Hematopoietic multipotent progenitor cell treated with erythropoietin and hydrocortisone succinate and interleukin-3 and kit ligand, for 8 days (in vitro differentiated cells): ENCODE data around the gene METTL23.
"Not testable (repeated sequence)": the region's sequence is repeated elsewhere in the genome, so short reads cannot be mapped to it uniquely, and the experiment has no call there.

Experiments
- DNase-seq: peaks from one replicate; pipeline ENCODE4 v3.0.0-alpha.2; 2015

The METTL23 gene

GRCh38 chr17:76695059-76695831 lies 31.4 kb upstream of the METTL23 start:
- DNase-seq: no peak

GRCh38 chr17:76696763-76697701 lies 29.6 kb upstream of the METTL23 start:
- DNase-seq: no peak

GRCh38 chr17:76697702-76698465 lies 28.8 kb upstream of the METTL23 start:
- peak; percentile 15 for DNase-seq

DNA sequence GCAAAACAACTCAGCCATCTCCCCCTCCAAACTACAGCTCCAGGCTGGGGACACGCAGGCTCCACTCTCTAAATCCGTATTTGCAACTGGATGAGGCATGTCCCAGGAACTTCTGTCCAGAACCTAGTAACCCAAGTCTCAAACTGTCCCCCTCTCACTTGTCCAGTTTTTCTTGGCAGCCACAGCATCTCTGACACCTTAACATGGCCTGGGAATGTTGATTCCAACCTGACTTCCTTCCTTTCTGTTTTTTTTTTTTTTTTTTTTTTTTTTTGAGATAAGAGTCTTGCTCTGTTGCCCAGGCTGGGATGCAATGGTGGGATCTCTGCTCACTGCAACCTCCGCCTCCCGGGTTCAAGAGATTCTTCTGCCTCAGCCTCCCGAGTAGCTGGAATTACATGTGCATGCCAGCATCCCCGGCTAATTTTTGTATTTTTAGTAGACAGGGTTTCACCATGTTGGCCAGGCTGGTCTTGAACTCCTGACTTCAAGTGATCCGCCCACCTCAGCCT lies 28.1 kb upstream of the METTL23 start:
- not testable (repeated sequence) for DNase-seq

GRCh38 chr17:76700270-76700616 lies 26.4 kb upstream of the METTL23 start:
- DNase-seq: no peak

DNA sequence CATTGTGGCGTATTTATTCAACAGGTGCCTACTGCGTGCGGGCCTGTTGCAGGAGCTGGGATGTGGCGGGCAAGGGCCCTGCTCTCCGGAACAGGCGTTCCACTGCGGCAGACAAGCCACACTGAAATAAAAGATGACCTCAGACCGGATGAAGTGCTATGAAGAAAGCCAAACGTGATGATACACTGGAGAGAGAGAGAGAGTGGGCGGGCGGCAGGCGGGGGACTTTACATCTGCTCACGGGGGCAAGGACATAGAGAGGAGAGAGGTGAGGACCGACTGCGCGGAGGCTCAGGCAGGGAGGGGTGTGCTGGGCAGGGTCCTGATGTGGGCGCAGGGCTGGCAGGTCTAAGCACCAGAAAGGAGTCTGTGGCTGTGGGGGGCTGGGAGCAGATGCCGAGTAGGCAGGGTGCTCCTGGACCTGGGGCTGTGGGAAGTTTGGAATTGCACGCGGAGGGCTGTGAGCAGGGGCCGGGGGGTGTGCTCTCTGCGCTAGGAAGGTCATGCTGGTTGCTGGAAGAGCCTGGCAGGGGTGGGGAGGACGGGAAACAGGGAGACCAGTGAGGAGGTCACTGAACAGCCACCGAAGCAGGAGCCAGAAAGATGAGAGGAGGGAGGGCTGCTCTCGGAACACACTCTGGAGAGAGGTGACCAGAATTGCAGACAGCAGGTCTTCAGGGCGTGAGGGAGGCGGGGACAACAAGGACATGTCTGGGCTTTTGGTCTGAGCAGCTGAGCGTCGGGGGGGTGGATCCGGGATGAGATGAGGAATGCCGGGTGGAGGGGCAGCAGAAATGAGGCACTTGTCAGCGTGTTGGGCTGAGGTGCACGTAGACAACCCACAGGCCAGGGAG lies 25.8 kb upstream of the METTL23 start:
- no peak for DNase-seq

DNA sequence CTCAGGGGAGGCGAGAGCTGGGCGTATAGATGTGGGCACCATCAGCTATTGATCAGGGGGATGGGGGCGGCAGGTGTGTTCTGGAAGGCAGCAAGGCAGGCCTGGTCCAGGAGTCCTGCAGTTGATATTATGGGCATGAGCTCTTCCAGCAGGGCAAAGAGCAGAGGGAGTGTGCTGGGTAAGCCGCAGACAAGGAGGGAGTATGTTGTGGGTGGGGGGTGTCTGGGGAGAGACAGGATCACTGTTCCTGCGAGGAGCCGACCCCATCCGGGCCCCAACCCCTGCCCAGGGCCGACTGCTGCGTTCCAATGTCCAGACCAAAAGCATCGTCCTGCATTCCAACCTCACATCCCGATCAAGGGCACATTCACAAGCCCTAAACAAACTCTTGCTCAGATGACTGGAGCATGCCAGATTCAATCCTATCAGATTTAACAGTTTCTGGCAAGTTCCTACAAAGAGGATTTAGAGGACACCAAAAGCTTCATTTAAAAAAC lies 25.1 kb upstream of the METTL23 start:
- no peak for DNase-seq

GRCh38 chr17:76702076-76702475 lies 24.6 kb upstream of the METTL23 start:
- peak; percentile 58 for DNase-seq

GRCh38 chr17:76702941-76703637 lies 23.6 kb upstream of the METTL23 start:
- DNase-seq: no peak

DNA sequence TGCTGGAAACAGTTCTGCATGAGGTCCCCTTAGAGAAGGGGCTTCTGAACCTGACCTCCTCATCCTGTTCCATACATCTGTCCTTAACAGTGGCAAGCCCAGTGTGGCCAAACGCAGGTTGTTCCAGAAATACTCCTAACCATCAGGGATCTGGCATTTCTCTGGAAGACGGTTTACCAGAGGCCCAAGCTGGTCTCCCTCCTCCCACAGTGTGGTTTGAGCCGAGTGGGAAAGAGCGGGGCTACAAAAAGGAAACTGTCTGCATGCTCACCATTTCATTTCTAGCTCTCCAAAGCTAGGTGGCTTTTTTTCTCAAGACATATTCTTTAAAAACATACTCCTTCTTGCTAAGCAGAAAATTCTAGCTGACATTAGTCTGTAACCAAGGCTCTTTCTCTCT lies 21.8 kb upstream of the METTL23 start:
- DNase-seq: no peak

DNA sequence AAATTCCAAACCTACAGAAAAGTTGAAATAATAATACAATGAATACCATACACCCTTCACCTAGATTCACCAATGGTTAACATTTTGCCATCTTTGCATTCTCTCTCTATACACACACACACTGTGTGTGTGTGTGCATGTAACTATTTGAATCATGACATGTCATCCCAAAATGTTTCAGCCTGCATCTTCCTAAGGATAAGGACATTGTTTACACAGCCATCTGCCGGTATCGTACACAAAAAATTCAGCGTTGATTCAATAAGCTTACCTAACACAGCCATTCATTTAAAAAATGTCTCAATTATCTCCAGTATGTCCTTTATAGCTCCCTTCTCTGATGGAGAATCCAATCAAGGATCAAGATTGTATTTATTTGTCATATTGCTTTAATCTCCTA lies 19.8 kb upstream of the METTL23 start:
- no peak for DNase-seq

DNA sequence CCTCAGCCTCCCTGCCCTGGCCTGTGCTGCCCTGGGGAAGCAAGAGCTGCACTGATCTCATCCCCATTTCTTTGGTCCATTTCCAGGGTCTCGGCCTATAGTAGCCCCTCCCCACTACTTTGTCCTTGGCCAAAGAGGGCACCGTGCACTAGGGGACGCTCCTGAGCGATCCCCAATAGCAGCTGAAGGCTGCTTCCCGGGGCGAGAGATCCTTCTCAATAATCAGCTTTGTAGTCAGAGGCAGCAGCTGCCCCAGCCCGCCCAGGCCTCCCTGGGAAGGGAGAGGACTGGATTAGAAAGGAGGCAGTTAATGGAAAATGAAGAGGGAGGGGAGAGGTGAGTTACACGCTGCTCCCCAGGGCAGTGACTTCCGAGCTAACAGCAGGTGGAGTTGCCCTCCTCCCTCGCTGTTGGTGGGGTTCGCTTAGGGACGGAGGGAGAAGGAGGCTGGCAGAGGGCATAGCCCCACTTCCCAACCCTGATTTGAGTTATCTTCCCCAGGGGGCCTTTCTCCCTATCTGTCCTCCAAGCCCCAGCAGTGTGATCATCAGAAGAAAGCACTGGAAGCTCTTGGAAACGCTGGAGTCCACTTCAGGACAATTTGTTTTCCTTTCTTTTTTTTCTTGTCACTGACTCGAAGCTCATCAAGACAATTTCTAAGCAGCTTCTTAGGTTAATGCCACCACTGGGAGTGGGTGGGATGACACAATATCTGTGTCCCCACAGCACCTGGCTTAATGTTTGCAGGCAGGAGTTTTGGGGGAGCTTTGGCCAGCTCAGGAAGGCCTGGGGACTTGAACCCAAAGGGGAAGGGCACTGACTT lies 18.4 kb upstream of the METTL23 start:
- no peak for DNase-seq

- no peak for DNase-seq
Measured at GRCh38 chr17:76709077-76709950, 17.3 kb upstream of the METTL23 start.

DNA sequence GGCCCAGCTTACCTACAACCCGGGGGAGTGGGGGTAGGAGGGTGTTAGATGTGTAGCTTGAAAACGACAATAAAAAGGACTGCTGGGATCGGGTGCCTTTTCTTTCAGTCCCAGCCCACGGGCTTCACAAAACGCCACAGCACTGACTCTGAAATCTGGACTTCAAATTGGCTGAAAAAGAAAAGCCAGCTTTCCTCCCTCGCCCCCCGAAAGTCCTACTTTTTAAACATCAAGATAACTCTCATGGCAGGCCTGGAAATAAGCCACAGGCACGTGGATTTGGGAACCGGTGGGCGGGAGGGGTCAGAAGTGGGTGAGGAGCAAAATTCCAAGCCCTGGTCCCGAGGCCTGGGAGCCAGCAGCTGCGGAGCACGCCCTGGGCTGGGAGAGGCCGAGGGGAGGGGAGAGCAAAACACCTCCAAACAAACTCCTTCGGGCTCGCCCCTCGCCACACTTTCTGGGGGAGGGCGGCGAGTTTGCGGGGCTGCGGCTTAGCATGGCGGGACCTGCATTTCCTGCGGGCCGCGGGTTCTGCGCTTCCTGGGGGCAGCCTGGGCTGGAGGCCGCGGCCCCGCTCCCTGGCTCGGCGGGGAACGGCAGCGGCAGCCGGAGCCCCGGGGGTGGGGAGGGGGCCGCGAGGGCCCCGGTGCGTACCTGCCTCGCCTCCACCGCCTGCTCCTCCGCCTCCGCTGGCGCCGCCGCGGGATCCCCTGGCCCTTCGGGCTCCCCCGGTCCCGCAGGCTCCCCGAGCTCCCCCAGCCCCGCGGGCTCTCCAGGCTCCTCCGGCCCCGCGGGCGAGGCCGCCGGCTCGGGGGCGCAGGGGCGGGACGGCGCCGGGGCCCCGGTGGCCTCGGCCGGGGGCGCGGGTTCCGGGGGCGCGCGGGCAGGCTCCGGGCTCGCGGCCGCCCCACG lies 16.4 kb upstream of the METTL23 start:
- not testable (repeated sequence) for DNase-seq

DNA sequence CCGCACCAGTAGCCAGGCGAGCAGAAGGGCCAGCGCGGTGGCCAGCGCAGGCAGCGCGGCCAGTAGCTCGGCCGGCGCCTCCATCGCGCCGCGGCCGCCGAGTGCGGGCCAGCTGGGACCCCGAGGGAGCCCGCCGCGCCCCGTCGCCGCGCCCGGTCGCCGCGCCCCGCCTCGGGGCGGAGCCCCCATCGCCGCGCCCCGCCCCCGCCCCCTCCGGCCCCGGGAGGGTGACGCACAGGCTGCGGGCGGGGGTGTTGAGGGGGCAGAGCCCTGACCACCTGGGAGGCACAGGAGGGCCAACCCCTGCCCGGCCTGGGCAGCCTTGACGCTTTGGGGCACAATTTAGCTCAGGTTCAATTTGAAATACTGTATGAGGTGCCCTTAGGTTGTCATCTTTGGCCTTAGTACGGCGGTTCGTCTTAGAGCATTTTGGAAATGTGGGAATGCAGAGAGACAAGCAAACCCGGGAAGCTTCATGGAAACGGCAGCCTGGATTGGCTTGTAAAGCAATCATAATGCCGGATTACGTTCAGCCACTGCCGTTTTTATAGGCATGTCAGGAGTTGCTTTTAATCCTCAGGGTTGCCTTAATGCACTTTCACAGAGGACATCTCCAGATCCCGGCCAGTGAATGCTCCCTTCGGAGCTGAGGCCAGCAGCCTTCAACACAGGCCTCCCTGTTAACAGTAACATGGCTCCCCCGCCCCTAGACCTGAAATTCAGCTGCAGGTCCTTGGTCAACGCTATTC lies 15.6 kb upstream of the METTL23 start, which contains the start of gene MXRA7:
TSS of gene MXRA7 (minus strand) at position 103 of the 749 bp plus-strand sequence. CDS start at position 84, 19 bp downstream.
- no peak for DNase-seq

DNA sequence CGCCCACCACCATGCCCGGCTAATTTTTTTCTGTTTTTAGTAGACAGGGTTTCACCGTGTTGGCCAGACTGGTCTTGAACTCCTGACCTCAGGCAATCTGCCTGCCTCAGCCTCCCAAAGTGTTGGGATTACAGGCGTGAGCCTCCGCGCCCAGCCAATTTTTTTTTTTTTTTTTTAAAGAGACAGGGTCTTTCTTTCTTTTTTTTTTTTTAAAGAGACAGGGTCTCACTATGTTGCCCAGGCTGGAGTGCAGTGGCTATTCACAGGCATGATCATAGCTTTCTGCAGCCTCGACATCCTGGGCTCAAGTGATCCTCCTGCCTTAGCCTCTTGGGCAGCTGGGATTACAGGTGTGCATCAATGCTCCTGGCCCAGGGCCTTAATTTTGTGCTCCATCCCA lies 14.3 kb upstream of the METTL23 start:
- DNase-seq: not testable (repeated sequence)

DNA sequence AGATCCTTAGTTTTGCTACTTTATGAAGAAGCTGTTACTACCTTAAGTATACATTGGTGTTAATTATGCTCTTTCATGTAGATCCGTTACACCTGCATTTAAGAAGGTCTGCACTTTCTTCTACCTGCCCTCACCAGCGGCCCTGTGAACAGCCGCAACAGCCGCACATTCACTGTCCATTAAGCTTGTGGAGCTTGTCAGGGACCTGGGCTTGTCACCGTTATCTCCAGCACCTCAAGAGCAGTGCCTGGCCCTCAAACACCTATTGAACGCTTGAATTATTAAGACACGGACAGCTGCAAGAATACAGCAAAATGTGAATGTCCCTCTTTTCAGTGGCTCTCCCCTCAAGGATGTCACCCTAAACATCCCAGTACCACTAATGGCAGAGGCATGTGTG lies 12.9 kb upstream of the METTL23 start:
- DNase-seq: no peak
